Activated T-cell treated with anti-CD3 and anti-CD28 coated beads, Interleukin-2, amount 50 U/mL, for 72 hours (primary cell): ENCODE results near the gene MYORG. TPM values are rescaled to one million over a fixed set of nuclear protein-coding genes. Genes with fewer than 3 reads are reported as not detected.

Experiments
- ATAC-seq, 2 donors: fragments of 150-1000 bp; cut with Tn5 transposase; replicated peaks in 1 of 2; 2 replicates each; pipeline ENCODE4 v1.10.0; 2021; ENCODE audit warnings: moderate library complexity in 2 of 2, mild to moderate bottlenecking in 1 of 2
- DNase-seq, 2 donors: peaks; one replicate each; pipeline ENCODE4 v3.0.0; 2021 to 2022; ENCODE audit warnings: mixed read lengths in 1 of 2
- H3K27ac Mint-ChIP-seq: one replicate; pipeline ENCODE4 v1.8.0; 2022; ENCODE audit warnings: mild to moderate bottlenecking, moderate library complexity, mixed read lengths
- H3K27me3 Mint-ChIP-seq: one replicate; pipeline ENCODE4 v1.8.0; 2022; ENCODE audit warnings: low read depth, mixed read lengths
- H3K36me3 Mint-ChIP-seq, 2 donors: one replicate each; pipeline ENCODE4 v1.8.0; 2022; ENCODE audit warnings: mixed read lengths in 2 of 2, mild to moderate bottlenecking in 1 of 2; ENCODE audit not compliant: insufficient read depth in 2 of 2
- H3K4me1 Mint-ChIP-seq: one replicate; pipeline ENCODE4 v1.8.0; 2022; ENCODE audit warnings: low read depth, mixed read lengths
- H3K4me3 Mint-ChIP-seq, 2 donors: one replicate each; pipeline ENCODE4 v1.8.0; 2022; ENCODE audit warnings: mild to moderate bottlenecking in 2 of 2, mixed read lengths in 2 of 2, moderate library complexity in 2 of 2
- H3K9me3 Mint-ChIP-seq, 2 donors: one replicate each; pipeline ENCODE4 v1.8.0; 2022; ENCODE audit warnings: mixed read lengths in 2 of 2
- total RNA-seq, 2 donors: library from RNA; stranded (reverse); gene quantifications; one replicate each; pipeline ENCODE4 v1.2.3, GENCODE V29; 2022

MYORG gene
- total RNA-seq = 1 to 10 TPM; 1.7 TPM

DNA sequence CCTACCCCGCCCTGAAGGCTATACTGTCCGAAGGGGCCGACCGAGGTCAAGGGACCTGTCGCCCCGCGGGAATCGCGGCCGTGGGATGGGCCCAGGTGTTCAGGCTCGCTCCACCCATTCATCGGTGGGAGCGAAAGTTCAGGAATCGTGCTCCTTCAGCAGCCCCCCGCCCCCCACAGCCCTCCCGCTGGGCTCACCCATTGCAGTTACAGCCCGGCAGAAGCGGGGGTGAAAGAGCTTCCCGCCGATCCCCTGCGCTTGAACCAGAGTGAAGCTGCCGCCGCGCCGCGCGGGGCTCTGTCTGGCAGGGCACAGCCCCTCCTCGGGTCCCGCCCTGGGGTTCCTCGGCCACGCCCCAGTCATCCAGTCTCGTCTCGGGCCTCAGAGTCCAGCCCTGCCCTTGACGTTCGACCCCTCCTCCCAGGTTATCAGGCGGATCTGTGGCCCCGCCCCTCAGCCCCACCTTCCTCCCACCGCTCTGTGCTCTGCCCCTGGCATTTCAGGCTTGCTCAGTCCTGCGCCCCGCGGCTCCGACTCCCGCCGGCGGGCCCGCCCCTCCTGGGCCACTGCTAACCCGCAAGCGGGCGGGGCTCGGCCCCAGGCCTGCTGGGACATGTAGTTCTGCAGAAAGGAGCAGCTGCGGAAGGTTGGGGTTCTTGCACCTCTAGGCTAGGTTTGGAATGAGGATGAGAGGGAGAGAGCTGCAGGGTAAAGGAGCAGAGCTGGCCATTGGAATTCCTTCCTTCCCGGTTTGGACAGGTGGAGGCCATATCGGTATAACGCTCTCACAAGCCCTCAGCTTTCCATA, at the start of gene MYORG:
Gene MYORG (minus strand): TSS at position 303 of the 808 bp plus-strand sequence. CDS start 3,955 bp downstream, outside the sequence.
- no peaks in the 10 kb centered on the region for H3K9me3 Mint-ChIP-seq
- no peak within 1 kb of the TSS for H3K27ac Mint-ChIP-seq
- H3K36me3 Mint-ChIP-seq = no peaks in the 10 kb centered on the region
- peak; percentile 82 for ATAC-seq
- H3K4me1 Mint-ChIP-seq = peaks cover 50% of the 10 kb centered on the region
- no peaks in the 10 kb centered on the region for H3K27me3 Mint-ChIP-seq
- peak within 1 kb of the TSS; percentile 76 to 92 for H3K4me3 Mint-ChIP-seq
- DNase-seq = peak; percentile 96 to 97

DNA sequence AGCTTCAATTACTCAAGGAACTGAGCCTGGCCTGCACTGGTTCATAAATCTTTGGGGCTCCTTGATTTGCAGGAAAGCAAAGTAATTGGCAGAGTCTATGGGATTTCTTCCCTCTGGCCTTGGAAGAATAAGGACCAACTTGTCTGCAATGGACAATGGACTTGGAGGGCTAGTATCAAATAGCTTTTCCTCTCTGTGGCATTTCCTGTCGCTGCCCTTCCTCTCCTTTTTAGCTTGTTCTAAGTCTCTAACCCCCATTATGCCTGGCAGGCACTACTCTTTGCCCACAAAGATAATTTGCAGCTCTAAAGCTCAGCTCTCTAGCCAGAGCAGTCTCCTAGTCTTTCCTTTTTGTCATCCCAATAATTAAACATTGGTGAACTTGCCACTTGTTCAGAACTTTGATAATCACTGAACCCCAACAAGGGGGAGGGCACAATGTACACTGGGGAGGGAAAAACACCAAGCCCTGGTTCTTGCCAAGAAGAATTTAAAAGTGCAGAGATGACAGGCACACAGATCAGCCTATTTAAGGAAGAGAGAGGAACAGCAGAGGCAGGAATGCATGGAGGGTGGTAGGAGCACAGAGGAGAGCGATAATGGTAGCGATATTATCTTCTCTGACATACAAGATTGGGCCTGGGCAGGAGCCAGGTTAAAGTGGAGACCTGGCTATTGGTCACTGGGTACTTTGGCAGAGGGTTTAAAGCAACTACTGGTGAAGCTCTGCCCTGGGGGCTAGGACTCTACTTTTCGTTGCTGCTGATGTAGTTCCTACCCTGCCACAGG, 43.2 kb upstream of the MYORG start:
- H3K9me3 Mint-ChIP-seq = no peaks in the 10 kb centered on the region
- no peaks in the 10 kb centered on the region for H3K27me3 Mint-ChIP-seq
- no peaks in the 10 kb centered on the region for H3K36me3 Mint-ChIP-seq
- no peak overlapping the region for H3K27ac Mint-ChIP-seq
- H3K4me1 Mint-ChIP-seq = no peaks in the 10 kb centered on the region
- DNase-seq (no peak), ATAC-seq (no peak)
- H3K4me3 Mint-ChIP-seq = no peak overlapping the region

DNA sequence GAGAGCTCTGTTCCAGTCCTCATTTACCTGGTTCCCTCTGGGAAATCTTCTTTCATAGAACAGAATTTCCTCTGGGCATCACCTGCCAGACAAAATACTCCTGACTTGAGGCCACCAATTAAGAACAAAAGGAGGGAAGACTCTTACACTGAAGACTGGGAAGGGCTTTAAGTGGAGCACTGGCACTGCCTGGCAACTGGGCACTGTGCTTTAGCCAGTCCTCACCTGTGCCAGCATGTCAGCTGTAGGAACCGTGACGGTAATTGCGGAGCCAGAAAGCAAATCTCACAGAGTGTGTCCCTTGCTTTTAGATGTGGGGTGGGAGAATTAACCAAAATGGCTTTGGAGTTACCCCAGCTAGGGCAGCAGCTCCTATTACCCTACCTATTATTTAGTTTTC, 41.0 kb upstream of the MYORG start:
- ATAC-seq = no peak

DNA sequence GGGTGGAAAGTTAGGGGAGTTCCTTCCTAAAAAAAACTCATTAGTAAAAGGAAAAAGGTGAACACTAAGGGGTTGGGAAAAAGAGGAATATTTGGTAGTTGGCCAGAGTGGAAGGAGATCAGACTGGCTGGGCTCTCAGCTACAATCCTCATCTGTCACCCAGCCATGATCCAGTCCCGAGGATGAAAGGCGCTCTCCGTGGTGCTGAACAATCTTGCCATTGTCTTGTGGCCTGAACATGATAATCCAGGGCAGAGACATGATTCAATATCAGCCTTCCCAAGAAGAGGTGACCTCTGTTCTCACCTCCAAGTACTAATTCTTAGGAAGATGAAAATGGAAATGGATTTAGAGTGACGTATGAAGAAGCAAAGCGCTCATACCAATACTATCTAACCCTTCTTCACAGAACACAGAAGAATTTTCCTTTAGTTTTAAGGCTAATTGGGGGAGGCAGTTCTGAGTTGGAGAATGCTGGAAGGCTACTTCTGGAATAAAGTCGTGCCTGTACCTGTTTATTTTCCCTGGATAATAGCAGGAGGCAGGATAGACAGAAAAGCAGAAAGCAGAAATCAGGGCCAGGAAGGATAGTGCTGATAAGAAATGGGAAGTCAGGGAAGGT, 36.6 kb upstream of the MYORG start:
- no peak overlapping the region for H3K4me3 Mint-ChIP-seq
- DNase-seq (peak; percentile 30 to 41), ATAC-seq (no peak)
- H3K9me3 Mint-ChIP-seq = peaks cover 0 to 1% of the 10 kb centered on the region in 2 donors
- H3K4me1 Mint-ChIP-seq = no peaks in the 10 kb centered on the region
- H3K27ac Mint-ChIP-seq = no peak overlapping the region
- no peaks in the 10 kb centered on the region for H3K36me3 Mint-ChIP-seq
- H3K27me3 Mint-ChIP-seq = no peaks in the 10 kb centered on the region

More for the DNA sequence above, 41.0 kb upstream of the MYORG start:
- H3K36me3 Mint-ChIP-seq = no peaks in the 10 kb centered on the region
- H3K27ac Mint-ChIP-seq = no peak overlapping the region
- no peak for DNase-seq
- H3K4me3 Mint-ChIP-seq = no peak overlapping the region
- no peaks in the 10 kb centered on the region for H3K4me1 Mint-ChIP-seq
- no peaks in the 10 kb centered on the region for H3K27me3 Mint-ChIP-seq
- H3K9me3 Mint-ChIP-seq = peaks cover 0 to under 1% of the 10 kb centered on the region in 2 donors

DNA sequence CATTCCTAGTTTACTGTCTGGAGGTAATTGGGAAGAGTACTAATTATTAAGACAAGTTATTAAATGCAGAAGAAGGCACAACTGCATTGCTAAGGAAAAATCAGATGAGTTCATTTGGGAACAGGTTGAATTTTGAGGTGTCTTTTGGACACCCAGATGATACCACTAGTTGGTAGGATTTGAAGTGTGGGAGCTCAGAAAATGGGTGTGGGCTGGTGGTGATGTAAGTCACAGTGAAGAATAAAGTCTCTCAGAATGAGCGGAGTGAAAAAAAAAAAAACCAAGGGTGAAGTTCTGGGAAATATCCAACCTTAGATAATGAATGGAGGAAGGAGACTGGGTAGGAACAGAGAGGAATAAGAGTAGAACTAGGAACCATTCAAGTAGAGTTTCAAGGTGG, 35.6 kb upstream of the MYORG start:
- Mint-ChIP-seq H3K9me3 (peaks cover 0 to 1% of the 10 kb centered on the region in 2 donors), H3K4me3 (no peak overlapping the region), H3K27me3 (no peaks in the 10 kb centered on the region), H3K4me1 (no peaks in the 10 kb centered on the region), H3K27ac (no peak overlapping the region), H3K36me3 (no peaks in the 10 kb centered on the region)
- no peak for DNase-seq
- no peak for ATAC-seq

DNA sequence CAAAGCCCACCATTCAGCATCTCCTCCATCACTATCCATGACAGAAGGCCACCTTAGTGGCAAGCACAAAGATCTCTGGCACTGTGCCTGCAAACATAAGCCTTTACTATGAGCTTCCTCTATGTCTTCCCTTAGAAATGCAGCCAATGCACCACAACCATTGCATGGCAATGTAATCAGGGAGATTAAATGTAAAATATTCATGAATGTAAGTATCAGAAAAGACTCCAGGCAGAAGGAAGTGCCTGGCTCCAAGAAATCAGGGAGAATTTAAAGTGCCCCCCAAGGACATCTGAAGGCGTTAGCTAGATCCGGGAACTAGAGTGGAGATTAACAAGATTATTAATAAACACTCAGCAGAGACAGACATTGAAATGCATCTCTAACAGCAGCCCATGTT, 32.5 kb upstream of the MYORG start:
- Mint-ChIP-seq H3K27me3 (no peaks in the 10 kb centered on the region), H3K4me3 (no peak overlapping the region), H3K36me3 (no peaks in the 10 kb centered on the region), H3K9me3 (peaks cover 0 to 1% of the 10 kb centered on the region in 2 donors), H3K4me1 (no peaks in the 10 kb centered on the region), H3K27ac (no peak overlapping the region)
- DNase-seq (no peak), ATAC-seq (no peak)

DNA sequence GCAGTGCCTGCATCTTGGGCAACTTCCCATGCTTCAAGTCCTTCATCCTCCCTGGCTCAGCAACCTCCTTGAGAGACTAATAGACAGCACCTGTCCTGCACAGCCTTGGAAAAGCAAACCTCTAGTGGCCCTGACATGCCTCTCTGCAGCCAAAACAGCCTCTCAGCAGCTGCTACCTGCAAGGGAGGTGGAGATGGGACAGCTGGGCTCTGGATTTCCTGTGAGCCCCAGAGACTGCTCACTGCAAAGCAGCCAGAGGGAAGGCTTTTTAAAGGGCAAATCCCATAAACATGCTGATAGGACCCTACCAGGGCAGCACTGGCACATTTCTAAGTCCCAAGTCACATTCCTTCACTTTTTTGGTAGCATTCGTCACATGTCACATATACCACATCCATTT, 31.5 kb upstream of the MYORG start:
- no peaks in the 10 kb centered on the region for H3K36me3 Mint-ChIP-seq
- H3K27me3 Mint-ChIP-seq = no peaks in the 10 kb centered on the region
- H3K4me3 Mint-ChIP-seq = no peak overlapping the region
- H3K27ac Mint-ChIP-seq = no peak overlapping the region
- H3K4me1 Mint-ChIP-seq = no peaks in the 10 kb centered on the region
- ATAC-seq = no peak
- peaks cover 0 to 1% of the 10 kb centered on the region in 2 donors for H3K9me3 Mint-ChIP-seq
- no peak for DNase-seq

DNA sequence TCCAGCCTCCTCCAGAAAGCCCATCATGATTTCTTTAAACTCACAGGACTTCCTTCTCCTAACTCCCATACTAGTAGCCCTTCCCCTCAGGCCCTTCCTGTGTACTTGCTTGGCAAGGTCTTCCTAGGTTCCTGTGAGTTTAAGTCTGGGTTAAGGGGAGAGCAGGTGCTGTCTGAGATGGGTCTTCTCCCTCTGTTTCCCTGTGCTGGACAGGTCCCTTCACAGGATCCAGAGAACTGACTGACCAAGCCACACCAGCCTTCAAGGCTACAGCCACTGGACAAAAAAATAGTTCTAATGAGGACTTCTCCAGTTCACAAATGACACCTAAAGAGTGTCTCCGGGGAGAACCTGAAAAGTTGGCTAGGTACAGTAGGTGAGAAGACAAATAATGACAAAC, 29.5 kb upstream of the MYORG start:
- no peak for ATAC-seq
- Mint-ChIP-seq H3K36me3 (no peaks in the 10 kb centered on the region), H3K4me1 (no peaks in the 10 kb centered on the region), H3K27ac (no peak overlapping the region), H3K27me3 (no peaks in the 10 kb centered on the region), H3K9me3 (no peaks in the 10 kb centered on the region), H3K4me3 (no peak overlapping the region)
- DNase-seq = no peak

DNA sequence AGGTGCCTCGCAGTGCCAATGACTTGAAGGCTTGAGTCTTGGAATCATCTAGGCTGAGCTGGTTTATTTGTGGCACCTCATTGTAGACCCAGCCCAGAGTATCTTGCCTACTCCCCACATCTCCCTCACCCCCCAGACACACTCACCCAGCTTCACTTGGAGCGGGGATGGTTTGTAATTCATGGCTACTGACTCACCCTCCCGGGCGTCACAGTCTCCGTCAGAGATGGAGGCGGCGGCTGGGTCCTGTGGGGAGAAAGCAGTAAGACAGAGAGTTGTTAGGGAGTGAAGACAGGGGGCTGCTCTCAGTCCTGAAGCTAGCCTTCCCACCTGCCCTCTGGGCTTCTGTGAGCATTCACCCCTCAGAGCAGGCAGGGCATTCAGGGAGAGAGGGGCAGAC, 29.0 kb upstream of the MYORG start:
- no peak for DNase-seq
- no peak for ATAC-seq
- Mint-ChIP-seq H3K27me3 (no peaks in the 10 kb centered on the region), H3K27ac (no peak overlapping the region), H3K4me1 (no peaks in the 10 kb centered on the region), H3K9me3 (no peaks in the 10 kb centered on the region), H3K36me3 (no peaks in the 10 kb centered on the region), H3K4me3 (no peak overlapping the region)

DNA sequence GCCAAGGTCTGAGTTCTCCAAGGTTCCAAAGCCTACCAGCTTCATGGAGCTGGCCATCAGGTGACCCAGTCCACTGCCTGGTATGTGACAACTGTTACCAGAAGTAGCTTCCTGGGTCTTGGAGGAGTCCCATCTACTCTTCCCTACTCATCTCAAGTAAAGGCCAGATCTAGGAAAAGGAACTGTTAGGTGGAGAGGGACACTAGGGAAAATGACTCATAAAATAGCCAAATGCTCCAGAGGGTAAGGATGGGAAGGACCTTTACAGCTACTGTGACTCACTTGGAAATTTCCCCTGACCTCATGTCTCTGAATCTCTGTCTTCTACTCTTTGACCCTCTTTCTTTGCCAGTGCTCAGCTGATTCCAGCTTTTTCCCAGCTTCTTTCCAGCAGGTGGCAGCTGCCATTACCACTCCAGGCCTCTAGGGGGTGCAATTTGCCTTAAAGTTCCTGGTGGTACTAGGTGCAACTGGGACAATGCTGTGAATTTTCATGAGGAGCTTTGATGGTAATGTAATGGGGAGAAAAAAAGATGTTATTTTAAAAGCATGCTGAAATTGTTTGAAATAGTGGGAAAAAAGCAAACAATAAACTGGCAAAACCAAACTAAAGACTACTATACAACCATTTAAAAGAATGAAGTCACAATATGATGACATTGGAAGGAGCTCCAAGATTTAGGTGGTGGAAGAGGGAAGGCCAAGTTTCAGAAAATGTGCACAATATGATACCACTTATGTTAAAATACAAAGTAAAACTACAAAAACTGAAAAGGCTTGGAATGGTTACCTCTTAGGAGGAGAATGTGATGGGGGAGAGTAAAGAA, 27.1 kb upstream of the MYORG start:
- Mint-ChIP-seq H3K4me3 (no peak overlapping the region), H3K36me3 (no peaks in the 10 kb centered on the region), H3K27ac (no peak overlapping the region), H3K9me3 (no peaks in the 10 kb centered on the region), H3K4me1 (no peaks in the 10 kb centered on the region), H3K27me3 (no peaks in the 10 kb centered on the region)
- ATAC-seq = no peak
- DNase-seq = peak; percentile 55 to 62

DNA sequence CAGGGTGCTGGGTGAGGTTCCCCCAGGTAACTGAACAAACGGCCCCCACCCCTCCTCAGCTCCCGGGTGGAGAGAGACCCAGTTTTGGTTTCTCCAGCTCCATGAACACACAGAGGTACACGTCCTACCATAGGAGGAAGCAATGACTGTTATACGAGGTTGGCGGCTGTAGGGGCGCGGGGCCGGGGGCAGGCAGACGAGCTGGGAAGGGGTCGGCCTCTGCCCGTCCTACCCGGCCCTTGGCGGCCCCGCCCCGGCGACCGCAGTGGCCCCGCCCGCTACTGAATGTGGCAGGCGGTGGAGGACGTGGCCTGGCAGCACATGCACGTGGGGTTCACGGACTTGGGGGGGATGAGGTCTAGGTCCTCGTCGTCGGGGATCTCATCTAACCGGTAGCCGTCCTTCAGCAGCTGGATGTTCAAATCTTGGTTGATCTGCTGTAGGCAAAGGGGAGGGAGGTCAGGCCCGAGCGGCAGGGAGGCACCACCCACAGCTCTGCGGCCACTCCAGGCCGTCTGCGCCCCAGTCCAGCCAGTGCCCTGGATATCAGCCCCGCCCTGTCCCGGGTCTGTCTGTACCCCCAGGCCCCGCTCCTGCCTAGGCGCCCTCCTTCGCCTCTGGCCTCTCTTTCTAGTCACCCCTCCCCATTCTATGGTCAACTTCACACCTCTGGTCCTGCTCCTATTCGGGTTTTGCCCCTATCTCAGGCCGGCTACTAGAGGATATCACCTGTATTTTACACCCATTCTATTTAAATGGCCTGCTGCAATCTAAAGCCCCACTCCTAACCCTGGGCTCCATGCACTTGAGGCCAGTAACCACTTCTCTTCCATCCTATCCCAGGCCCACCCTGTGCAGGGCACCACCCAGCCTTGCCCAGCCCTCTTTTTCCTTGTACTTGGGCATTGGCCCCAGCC, 24.2 kb upstream of the MYORG start:
- H3K4me1 Mint-ChIP-seq = no peaks in the 10 kb centered on the region
- no peak overlapping the region for H3K27ac Mint-ChIP-seq
- DNase-seq (no peak), ATAC-seq (no peak)
- H3K4me3 Mint-ChIP-seq = no peak overlapping the region
- no peaks in the 10 kb centered on the region for H3K9me3 Mint-ChIP-seq
- H3K27me3 Mint-ChIP-seq = no peaks in the 10 kb centered on the region
- H3K36me3 Mint-ChIP-seq = no peaks in the 10 kb centered on the region

DNA sequence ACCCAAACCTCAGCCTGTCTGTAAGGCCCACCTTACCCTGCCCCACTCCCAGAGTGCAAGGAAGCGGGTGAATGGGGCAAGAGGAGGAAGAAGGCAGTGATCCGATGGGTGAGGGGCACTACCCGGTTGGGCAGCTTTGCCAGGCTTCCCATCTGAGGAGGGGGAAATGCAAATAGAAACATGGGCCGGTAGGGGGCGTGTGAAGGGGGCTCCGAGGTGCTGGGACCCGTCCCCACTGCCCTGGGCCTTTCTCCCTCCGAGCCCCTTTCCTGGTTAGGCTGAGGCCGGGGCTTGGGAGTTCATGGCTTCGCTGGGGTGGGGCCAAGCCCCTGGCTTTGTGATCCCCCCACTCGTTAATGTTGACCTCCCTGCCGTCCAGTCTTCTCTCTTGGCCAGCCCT, 23.6 kb upstream of the MYORG start:
- H3K4me3 Mint-ChIP-seq = no peak overlapping the region
- no peak overlapping the region for H3K27ac Mint-ChIP-seq
- DNase-seq = no peak
- no peaks in the 10 kb centered on the region for H3K27me3 Mint-ChIP-seq
- no peaks in the 10 kb centered on the region for H3K4me1 Mint-ChIP-seq
- no peaks in the 10 kb centered on the region for H3K36me3 Mint-ChIP-seq
- no peak for ATAC-seq
- H3K9me3 Mint-ChIP-seq = no peaks in the 10 kb centered on the region
